GM18861 (cell line): ENCODE results near the gene PRPF8.

Experiments used
- ATAC-seq: cut with Tn5 transposase; IDR thresholded peaks from one replicate; pipeline ENCODE4 v1.9.1; 2021; ENCODE audit not compliant: unreplicated experiment

PRPF8 gene

DNA sequence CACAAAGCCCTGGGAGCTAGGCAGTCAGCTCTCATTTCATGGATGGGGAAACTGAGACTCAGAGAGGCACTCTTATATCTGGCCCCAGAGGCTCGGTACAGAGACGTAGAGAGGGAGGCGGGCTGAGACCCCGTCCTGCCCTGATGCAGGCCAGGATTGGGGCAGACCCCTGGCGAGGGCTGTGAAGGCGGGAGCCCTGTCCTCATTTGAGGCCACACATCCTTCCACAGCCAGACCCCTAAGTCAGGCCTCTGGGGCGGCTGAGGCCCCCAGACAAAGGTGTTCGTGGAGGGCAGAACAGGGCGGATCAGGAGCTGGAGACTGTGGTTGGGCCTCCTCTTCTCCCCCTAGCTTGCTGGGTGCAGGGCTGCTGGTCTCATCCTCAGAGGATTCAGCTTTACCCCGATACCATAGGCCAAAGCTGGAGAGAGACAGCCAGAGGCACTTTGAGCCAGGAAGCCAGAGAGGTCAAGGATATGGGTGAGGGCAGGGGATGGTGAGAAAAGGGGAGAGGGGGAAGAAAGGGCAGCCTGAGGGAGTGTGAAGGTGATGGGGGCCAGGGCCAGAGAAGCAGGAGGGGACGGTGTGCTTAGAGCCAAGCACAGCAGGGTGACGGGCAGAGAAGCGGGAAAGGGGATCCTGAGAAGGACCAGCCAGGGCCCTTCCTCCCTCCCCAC, 38.3 kb downstream of the PRPF8 start:
- no peak for ATAC-seq

DNA sequence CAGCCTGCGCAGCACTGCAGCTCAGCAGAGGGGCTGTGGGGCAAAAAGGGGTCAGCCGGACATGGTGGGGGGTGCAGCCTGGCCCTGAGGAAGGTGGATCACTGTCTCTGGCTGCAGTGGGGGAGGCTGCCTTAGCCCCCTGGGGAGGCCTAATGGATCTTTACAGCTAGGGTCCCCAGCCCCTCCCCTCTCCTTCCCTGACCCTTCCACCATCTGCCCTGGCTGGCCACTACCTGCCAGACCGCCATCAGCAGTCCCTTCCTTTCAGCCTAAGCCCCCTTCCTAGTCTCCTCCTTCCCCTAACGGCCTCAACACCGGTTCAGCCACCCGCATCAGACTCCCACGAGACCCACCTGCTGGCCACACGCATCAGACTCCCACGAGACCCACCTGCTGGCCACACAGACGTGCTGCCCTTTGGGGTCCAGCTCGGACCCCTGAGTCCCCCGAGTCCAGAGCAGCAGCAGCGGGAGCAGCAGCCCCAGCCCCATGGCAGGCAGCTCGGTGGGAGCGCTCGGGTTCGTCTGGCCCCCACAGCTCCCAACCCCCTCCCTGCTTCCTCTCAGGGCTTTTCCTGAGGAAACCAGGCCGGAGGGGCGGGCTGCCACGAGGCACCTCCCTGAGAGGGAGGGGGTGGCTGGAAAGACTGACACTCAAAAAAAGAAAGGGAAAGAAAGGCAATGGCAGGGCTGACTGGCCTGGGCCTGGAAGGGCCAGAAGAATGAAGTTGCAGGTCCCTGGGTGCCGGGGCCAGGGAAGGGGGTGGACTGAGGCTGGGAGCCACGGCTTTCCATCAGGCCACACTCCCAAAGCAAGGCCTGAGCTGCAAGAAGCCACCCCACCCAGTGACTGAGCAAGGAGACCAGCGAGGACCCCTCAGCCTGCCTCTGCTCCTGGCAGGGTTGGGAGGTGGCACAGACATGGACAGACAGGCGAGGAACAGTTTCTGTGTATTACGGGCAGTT, 39.2 kb downstream of the PRPF8 start, which contains the start of gene SCARF1:
Gene SCARF1 (minus strand): TSS at position 526 of the 965 bp plus-strand sequence. CDS start 35 bp downstream, at position 491.
- ATAC-seq = no peak

DNA sequence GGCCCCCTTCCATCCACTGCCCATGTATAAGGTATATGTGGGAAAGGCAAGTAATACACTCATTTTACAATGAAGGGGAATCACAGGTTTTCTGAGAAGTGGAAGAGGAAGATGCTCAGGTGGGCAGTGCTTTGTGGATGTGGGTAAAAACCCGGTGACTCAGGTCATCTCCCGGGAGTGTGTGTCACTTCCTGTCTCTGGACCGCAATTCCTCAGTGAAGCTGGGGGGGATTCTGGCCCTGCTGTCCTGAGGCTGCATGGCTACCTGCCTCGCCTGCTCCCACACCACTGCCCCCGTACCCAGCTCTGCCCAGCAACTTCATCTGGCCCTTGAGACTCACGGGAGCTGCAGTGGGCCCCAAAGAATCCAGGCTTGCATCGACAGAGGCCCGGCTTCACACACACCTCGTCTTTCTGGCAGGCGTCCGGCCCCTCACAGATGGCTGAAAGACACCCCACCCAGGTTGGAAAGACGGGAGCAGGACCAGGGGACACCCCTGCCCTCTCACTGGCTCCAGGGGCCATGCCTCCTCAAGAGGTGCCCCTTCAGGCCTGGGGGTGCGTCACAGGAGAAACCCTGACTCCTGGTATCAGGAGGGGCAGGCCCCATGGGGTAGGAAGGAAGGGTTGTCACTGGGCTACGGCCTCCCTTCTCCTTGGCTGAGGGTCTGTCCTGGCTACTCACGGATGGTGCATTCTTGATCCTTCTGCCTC, 40.0 kb downstream of the PRPF8 start:
- ATAC-seq = no peak

DNA sequence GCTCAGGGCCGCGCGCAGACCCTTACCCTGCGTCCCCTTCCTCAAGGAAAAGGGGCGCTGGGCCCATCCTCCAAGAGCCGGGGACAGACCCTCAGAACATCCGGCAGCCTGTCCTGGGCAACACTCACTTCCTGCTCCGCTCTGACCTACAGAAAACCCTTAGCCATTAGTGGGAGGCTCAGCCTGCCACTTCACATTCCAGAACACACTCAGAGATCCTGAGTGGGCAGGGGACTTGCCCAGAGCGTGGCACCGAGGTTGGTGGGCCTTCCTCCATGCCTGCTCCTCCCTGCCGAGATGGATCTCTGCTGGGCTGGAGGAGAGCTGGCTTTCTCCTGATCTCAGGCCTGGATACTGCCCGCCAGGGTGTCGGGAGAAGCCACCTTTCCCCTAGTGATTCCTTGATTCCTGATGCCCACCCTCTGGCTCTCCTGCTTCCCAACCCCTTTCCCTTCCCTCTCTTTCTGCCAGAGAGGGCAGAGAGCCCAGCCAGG, 40.6 kb downstream of the PRPF8 start:
- no peak for ATAC-seq

DNA sequence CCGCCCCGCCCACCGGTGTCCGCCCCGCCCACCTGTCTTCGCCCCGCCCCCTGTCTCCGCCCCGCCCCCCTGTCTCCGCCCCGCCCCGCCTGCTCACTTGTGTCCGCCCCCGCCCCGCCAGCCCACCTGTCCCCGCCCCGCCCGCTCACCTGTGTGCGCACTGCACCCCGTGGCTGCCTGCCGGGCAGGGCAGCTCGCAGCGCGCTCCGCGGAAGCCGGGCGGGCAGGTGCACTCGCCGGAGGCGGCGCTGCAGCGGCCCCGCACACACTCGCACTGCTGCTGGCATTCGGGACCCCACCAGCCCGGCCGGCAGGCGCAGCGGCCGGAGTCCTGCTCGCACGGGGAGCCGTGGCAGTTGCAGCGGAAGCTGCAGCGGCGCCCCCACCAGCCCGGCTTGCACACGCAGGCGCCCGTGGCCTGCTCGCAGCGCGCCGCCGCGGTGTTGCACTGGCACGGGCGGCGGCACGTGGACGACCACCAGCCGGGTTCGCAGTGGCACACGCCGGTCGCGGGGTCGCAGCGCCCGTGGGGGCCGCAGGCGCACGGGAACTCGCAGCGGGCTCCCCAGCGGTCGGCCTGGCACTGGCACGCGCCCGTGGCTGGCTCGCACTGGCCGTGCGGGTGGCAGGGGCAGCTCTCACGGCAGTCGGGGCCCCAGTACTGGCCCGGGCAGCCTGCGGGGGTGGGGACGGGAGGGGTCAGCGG, 41.2 kb downstream of the PRPF8 start:
- peak; percentile 25 for ATAC-seq

DNA sequence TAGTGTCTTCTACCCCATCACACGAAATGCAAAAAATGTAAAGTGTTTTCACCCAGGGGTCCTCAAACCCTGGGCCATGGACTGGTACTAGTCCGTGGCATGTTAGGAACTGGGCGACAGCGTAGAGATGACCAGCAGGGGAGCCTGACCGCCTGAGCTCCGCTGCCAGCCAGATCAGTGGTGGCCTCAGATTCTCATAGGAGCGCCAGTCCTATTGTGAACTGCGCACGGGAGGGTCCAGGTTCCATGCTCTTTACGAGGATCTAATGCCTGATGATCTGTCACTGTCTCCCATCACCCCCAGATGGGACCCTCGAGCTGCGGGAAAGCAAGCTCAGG, 43.6 kb downstream of the PRPF8 start:
- ATAC-seq = no peak

DNA sequence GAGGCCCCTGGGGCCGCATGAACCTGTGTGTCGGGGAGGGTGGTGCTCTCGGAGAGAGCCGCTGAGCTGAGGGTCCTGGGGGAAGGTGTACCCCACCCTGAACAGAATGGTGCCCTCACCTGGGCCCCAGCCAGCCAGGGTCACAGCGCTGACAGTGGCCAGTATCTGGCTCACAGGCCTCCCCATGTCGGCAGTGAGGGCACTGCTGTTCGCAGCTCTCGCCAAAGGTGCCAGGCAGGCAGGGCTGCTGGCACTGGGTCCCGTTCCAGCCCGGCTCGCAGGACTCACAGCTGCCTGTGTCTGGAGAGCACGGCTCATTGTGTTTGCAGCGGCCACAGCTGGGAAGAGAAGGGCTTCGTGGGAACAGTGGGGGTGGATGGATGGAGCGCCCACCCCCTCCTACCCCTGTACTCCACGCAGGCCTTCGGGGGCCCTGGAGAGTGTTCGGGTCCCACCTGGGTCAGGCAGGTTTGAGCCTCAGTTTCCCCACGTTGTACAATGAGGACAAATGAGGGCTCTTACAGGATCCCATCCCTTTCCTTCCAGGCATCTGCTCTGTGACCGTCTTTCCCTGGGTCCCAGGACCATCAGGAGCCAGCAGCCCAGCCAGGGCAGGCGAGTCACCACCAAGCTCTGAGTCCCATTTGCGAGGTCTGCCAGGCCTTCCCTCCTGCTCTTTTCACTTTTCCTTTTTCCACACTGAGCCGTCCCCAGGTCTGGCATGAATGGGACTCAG, 44.2 kb downstream of the PRPF8 start:
- ATAC-seq = no peak

DNA sequence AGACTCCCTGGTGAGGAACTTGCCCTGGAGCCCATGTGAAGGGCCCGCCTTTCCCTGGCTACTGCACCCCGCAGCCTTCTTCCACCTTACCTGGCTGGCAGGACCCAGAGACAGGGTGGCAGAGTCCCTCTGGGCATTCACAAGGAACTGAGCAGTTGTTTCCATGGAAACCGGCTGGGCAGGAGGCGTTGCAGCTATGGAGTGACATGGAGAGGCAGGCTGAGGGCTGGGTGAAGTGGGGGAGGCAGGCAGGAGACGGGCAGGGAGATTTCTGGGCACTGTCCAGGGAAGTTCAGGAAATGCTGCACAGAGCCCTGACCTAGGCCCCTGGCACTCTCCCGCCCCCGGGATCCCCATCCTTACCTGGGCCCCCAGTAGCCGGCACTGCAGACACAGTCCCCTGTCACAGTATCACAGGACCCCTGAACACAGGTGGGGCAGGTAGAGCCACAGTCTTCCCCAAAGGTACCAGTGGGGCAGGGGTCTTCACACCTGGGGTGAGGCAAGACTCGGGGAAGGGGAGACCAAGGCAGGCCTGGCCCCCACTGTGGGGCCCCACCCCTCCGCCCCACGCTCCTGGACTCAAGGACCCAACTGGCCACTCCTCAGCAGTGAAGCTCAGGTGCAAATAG, 45.0 kb downstream of the PRPF8 start:
- no peak for ATAC-seq

DNA sequence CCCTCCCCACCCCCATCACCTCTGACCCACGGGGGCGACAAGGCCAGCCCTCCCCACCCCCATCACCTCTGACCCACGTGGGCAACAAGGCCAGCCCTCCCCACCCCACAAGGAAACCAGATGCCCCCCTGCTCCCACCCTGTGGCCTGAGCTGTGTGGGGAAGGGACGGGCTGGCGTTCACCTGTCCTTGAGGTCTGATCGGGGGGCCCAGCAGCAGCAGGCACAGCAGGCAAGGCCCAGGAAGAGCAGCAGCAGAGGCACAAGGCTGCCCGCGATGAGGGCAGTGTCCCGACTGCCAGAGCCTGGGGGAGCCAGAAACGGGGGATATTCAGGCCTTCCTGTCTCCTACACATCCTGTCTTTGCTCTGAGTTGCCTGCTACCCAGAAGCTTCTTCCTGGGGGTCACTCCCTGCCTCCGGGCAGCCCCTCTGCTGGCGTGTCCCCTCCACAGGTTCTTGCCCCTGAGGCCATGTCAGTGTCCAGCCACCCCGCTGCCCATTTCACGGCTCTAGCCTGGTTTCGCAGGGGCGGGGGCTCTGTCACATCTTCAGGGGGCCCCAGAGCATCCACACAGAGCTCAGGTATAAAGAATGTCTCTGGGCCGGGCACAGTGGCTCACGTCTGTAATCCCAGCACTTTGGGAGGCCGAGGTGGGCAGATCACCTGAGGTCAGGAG, 45.9 kb downstream of the PRPF8 start:
- ATAC-seq = no peak

DNA sequence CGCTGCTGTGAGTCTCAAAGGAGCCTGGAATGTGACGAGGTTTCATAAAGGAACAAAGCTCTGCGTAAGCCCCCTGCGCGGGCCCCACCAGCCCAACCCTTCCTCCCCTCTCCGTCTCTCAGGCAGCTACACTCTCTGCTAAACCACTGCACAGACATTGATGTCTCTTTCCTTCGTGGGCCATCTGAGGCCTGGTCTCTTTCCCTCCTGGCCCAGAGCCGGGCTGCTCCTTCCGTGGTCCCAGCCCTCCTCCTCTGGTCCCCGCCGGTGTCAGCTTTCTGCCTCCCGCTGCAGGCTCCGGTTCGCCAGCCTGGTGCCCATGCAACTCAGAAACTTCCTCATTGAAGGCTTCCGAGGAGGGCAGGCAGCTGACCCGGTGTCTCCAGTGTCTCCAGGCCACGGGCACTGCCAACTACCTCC, 46.5 kb downstream of the PRPF8 start:
- no peak for ATAC-seq

DNA sequence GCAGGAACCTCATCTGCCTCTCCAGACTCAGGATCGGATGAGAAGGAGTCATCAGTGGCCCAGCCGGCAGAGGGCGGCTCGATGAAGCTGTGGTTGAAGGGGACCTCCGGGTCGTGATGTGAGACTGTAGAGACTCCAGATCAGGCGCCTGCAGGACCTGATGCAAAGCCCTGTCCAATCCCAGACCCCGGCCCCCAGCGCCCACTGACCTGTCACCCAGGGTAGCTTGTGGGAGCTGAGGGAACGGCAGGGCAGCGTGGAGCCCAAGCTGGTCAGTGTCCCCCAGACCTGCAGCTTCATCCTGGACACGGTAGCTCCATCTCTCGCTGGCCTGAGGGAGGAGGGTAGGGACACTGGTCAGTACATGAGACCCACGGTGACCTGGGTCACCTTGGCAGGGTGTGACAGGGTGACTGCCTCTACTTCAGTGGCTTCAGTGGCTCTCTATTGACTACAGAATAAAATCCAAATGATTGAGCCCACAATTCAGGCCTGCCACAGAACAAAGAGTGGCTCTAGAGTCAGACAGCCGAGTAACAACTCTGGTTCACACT, 47.9 kb downstream of the PRPF8 start:
- no peak for ATAC-seq

DNA sequence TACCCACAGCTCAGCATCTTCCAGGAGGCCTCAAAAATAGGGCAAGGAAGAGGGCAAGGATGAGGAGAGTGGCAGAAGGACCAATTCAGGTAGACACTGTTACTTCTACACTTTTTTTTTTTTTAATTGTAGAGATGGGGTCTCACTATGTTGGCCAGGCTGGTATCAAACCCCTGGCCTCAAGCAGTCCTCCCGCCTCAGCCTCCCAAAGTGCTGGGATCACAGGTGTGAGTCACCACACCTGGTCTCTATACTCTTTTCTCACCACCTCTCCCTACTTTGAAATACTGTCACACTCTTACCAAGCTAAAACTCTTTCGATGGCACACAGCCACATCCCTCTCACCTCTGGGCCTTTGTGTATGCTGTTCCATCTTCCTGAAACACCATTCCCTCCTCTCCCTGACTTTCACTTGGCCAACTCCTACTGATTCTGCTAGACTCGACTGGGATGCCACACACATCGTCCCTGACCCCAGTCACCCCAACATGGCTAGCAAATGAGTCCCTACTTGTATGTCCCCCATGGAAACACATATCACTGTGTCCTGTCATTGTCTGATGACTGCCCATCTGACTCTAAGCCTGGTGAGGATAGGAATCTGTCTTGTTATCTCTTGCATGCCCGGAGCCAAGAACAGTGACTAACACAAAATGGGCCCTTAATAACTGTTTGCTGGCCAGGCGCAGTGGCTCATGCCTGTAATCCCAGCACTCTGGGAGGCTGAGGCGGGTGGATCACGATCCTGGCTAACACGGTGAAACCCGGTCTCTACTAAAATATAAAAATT, 48.8 kb downstream of the PRPF8 start:
- ATAC-seq = no peak

DNA sequence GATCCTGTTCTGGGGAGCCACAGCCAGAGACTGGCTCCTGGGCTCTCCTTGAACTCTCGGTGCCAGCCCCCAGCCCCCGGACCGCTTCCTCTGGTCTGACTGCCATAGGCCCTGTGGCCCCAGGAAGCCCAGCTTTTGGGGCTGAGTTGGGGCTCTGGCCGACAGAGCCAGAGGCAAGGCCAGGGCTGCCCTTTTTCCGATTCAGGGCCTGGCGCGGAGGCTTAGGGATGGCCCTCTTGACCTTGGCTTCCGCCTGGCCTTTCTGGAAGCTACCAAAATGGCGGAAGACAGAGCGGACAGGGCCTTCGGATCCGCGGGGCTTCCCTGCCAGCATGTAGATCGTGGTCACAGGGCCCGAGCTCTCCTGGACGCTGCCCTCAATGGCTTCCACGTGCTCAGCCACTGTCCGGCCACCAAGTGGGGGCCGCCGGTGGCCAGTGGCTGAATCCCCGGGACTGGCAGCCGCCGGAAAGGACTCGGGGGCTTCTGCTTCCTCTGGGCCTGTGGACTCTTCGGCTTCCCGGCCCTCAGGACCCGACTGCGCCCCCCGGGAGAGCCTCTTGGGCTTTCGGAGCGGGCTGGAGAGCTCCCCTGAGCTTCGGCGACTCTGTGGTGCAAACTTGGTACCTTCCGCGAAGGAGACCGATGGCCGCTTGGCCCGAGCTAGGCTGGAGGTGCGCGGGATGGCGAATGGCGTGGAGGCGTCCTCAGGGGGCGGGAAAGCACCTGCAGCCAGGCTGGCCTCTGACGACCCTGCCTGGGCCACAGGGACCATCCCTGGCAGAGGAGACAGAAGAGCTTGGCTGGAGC, 49.6 kb downstream of the PRPF8 start:
- no peak for ATAC-seq

DNA sequence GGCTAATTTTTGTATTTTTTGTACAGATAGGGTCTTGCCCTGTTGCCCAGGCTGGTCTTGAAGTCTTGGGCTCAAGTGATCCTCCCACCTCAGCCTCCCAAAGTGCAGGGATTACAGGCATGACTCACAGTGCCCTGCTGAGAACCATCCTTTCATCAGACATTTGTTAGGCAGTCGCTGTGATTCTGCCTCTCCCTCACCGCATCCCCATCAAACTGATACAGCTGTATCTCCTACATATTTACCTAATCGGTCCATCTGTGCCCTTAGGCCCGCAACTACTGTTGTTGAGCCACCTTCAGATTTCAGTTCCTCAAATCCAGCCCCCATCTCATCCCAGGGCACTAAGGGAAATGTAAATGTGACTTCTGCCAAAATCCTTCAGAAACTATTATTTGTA, 54.0 kb downstream of the PRPF8 start:
- no peak for ATAC-seq

DNA sequence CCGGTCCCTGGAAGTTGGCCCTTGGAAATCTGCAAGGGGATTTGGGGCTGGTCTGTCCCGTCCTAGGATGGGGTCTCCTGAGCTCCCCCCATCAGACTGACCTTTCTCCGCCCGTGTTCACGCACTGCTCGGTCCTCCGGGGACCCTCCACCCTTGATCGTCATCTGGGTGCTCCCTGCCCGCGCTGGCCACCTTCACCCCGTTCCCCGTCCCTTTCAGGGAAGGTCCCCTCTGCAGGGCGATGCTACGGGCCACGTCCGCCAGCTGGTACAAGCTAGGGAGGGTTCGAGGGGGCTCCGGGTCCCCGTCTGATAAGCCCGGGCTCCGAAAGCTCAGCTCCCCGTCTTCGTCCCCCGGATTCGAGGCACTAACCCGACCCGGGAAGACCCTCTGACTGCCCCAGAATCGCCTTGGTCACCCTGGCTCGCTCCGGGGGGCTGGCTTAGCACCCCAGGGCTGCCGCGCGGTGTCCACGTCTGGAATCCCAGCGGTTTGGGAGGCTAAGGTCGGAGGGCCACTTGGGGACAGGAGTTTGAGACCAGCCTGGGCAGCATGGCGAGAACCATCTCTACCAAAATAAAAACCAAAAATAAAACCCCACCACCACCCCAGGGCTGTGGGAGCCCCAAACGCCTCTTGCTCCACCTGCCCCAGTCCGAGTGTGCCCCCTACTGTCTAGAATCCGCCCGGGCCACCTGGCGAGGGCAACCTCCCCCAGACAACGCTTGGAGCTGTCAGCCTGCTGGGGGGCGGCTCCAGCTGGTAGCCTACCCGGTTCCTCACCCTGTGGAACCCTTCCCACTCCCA, 55.0 kb downstream of the PRPF8 start:
- no peak for ATAC-seq

DNA sequence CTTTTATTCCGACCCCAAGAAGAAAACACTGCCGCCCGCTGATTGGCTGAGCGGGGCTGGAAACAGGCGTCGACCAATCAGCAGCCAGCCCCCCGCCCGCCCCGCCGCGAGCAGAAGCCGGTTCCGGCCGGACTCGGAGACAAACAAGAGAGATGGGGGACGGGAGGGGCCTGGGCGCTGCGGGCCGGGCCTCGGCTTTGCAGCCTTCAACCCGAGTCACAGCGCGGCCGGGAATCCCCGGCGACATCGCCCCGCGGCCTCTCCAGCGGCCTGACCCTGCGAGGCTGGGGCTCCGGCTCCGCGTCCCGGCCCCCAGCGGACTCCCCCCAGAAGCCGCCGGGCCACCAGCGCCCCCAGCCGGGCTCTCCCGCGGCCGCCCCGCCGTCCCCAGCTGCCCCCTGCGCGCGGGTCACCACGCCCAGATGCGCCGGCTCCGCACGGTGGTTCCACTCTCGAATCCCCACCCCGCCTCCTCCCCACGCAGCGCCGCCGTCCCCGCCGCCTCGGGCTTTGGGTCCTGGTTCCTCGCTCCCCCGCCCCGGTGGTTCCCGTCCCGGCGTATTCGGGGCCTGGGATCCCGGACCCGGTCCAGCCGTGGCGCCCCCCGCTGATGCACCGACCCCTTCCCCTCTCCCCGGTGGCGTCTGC, 55.7 kb downstream of the PRPF8 start:
- ATAC-seq = peak; percentile 39
